DND-41 (cell line): ENCODE data around the gene NRG3.

ENCODE experiments used
- CTCF ChIP-seq: IDR thresholded peaks from 2 replicates; pipeline ENCODE4 v1.5.1; 2012; ENCODE audit warnings: borderline replicate concordance, low read length, moderate library complexity, mild to moderate bottlenecking; ENCODE audit not compliant: poor library complexity, severe bottlenecking; ENCODE audit errors: extremely low read depth
- EZH2 ChIP-seq: IDR thresholded peaks from 3 replicates; pipeline ENCODE4 v1.6.1; 2012; ENCODE audit warnings: borderline replicate concordance, low read depth, mild to moderate bottlenecking, moderate library complexity, low read length, inconsistent platforms; ENCODE audit not compliant: severe bottlenecking

- TF ChIP-seq CTCF (no peak), EZH2 (no peak)
Measured at GRCh38 chr10:81871558-81871957, 3.4 kb upstream of the NRG3 start.
